Skeletal muscle satellite cell (primary cell): ENCODE results near the gene RFT1.

Source experiments
- H3K27me3 ChIP-seq: 2 replicates; pipeline ENCODE4 v1.7.0; 2013; ENCODE audit warnings: low read length; ENCODE audit not compliant: control insufficient read depth, insufficient read depth
- H3K36me3 ChIP-seq: 2 replicates; pipeline ENCODE4 v1.7.0; 2013; ENCODE audit warnings: mild to moderate bottlenecking, control low read depth, low read length; ENCODE audit not compliant: insufficient read depth
- H3K4me1 ChIP-seq: 2 replicates; pipeline ENCODE4 v1.7.0; 2013; ENCODE audit warnings: low read length; ENCODE audit not compliant: control insufficient read depth, insufficient read depth
- H3K4me2 ChIP-seq: 2 replicates; pipeline ENCODE4 v1.7.0; 2013; ENCODE audit warnings: mild to moderate bottlenecking, low read length
- H3K4me3 ChIP-seq: 2 replicates; pipeline ENCODE4 v1.7.0; 2013; ENCODE audit warnings: low read length
- H3K9ac ChIP-seq: 2 replicates; pipeline ENCODE4 v1.7.0; 2013; ENCODE audit warnings: mild to moderate bottlenecking, low read depth, low read length, moderate library complexity
- H3K9me3 ChIP-seq: replicated peaks from 2 replicates; pipeline ENCODE4 v1.7.0; 2013; ENCODE audit warnings: mild to moderate bottlenecking, control low read depth, low read length

Gene RFT1

GRCh38 chr3:53092216-53092615 is 38.0 kb downstream of the RFT1 start:
- no peaks in the 10 kb centered on the region for H3K27me3 ChIP-seq
- H3K4me1 ChIP-seq = no peaks in the 10 kb centered on the region
- H3K9ac ChIP-seq = no peak overlapping the region
- no peak overlapping the region for H3K4me2 ChIP-seq
- H3K4me3 ChIP-seq = no peak overlapping the region
- peaks cover 42% of the 10 kb centered on the region for H3K36me3 ChIP-seq
- H3K9me3 ChIP-seq = no peaks in the 10 kb centered on the region

DNA sequence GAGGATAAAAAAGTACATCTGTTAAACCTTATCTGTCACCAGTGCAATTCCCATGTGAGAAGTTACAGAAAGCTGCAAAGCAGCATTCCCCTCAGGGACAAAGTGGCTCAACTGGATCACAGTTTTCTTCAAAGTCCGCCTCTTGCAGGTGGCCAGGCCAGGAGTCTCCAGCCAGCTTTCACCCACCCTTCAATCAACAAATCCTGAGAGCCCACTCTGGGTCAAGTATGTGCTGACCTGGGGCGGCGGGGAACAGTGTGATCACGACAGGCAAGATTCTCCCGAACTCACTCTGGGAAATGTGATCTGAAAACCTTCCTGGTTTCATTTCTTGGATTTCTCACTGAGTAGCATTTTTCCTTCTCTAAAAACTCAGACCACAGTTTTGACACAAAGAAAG is 39.2 kb downstream of the RFT1 start:
- Histone ChIP-seq H3K36me3 (peaks cover 41% of the 10 kb centered on the region), H3K27me3 (no peaks in the 10 kb centered on the region), H3K4me1 (no peaks in the 10 kb centered on the region), H3K9me3 (no peaks in the 10 kb centered on the region), H3K4me3 (no peak overlapping the region), H3K9ac (no peak overlapping the region), H3K4me2 (no peak overlapping the region)

DNA sequence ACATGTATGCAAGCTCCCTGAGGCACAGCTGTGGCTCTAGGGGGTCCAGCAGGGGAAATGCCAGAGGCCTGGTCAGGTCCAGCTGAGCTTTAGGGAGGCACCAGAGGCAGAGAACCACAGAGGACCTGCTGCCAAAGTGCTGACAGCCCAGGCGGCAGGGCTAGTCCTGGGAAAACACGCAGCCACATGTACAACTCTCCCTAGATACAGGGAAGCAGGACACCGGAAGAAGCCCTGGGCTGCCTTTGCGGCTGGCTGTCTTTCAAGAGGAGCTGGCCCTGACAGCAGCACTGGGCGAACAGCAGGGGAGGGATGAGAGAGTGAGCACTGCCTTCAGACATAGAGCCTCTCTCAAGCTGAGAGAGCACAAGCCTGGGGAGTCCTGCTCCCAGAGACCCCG is 40.7 kb downstream of the RFT1 start:
- Histone ChIP-seq H3K4me1 (no peaks in the 10 kb centered on the region), H3K9ac (no peak overlapping the region), H3K36me3 (peaks cover 37% of the 10 kb centered on the region), H3K27me3 (no peaks in the 10 kb centered on the region), H3K4me3 (no peak overlapping the region), H3K4me2 (no peak overlapping the region), H3K9me3 (no peaks in the 10 kb centered on the region)

DNA sequence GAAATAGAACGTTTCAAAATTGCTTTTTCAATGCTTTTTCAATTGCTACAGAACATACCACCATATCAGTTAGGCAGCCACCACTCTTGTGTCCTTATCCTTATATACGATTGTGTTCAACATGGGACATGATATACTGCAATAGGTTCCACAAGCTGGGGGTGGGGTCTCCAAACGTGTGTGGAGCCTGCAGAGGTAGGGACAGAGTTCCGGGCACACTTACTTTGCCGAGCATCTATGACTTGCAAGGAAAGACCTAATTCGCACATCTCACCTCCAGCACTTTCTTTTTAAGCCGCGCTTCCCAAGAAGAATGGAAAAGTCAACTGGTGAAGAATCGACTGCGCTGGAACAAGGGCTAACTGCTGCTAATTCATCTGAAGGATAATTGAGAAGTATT is 44.8 kb downstream of the RFT1 start:
- no peak overlapping the region for H3K4me2 ChIP-seq
- H3K9me3 ChIP-seq = no peaks in the 10 kb centered on the region
- peaks cover 10% of the 10 kb centered on the region for H3K36me3 ChIP-seq
- no peaks in the 10 kb centered on the region for H3K27me3 ChIP-seq
- H3K9ac ChIP-seq = no peak overlapping the region
- peaks cover 8% of the 10 kb centered on the region for H3K4me1 ChIP-seq
- H3K4me3 ChIP-seq = no peak overlapping the region

DNA sequence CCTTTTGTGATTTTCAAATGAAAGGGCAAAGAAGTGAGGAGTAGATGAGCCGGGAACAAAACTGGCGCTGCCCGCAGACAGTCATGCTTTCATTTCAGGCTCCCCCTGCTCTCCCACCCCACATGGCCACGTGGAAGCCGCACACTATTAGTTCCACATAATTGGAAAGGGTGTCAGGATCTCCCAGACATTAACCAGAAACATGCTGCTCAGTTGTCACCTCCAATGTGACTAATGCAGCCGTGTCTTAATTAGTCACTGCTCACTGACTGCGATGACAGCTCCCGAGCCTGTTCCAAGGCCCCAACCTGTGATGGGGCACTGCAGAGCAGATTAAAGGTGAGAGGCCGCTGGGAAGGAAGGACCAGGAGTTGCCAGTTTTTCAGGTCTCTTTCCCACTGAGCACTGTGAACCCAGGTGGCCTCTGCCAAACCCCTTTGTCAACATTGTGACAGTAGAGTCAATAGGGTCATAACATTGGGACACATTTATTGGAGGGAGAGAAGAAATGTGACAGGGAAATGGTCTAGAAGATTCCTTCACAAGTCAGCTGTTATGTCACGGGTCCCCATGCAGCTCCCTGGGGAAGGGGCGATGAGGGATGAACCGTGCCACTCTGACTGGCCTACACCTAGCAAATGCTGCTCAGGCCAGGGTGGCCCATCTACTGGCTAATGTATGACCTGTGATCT is 45.8 kb downstream of the RFT1 start:
- no peak overlapping the region for H3K4me3 ChIP-seq
- no peaks in the 10 kb centered on the region for H3K27me3 ChIP-seq
- no peaks in the 10 kb centered on the region for H3K9me3 ChIP-seq
- H3K4me2 ChIP-seq = peak overlapping the region; percentile 31
- peaks cover 5% of the 10 kb centered on the region for H3K36me3 ChIP-seq
- H3K9ac ChIP-seq = no peak overlapping the region
- H3K4me1 ChIP-seq = peaks cover 8% of the 10 kb centered on the region

GRCh38 chr3:53083949-53084309 is 46.3 kb downstream of the RFT1 start:
- H3K9me3 ChIP-seq = no peaks in the 10 kb centered on the region
- no peak overlapping the region for H3K9ac ChIP-seq
- no peaks in the 10 kb centered on the region for H3K36me3 ChIP-seq
- peaks cover 8% of the 10 kb centered on the region for H3K4me1 ChIP-seq
- no peaks in the 10 kb centered on the region for H3K27me3 ChIP-seq
- no peak overlapping the region for H3K4me3 ChIP-seq
- H3K4me2 ChIP-seq = peak overlapping the region; percentile 31

DNA sequence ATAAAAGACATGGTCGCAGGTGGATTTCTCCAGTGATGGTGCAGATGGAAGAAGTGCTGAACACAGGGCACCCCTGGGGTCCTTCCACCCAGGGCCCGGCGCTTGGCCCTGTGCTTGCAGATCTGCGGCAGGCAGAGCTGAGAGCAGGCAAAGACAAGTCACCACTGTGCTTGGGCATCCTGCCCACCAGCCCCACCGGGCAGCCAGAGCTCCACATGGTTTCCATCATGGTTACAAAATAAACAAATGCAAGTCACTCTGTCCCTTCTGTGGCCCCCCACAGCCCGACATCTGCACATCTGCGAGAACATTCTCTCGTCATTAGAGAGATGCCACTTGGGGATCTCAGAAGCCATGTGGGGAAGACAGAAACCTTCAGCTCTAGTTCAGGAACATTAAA is 46.7 kb downstream of the RFT1 start:
- Histone ChIP-seq H3K4me2 (no peak overlapping the region), H3K36me3 (no peaks in the 10 kb centered on the region), H3K9ac (no peak overlapping the region), H3K27me3 (no peaks in the 10 kb centered on the region), H3K4me1 (peaks cover 8% of the 10 kb centered on the region), H3K4me3 (no peak overlapping the region), H3K9me3 (no peaks in the 10 kb centered on the region)

DNA sequence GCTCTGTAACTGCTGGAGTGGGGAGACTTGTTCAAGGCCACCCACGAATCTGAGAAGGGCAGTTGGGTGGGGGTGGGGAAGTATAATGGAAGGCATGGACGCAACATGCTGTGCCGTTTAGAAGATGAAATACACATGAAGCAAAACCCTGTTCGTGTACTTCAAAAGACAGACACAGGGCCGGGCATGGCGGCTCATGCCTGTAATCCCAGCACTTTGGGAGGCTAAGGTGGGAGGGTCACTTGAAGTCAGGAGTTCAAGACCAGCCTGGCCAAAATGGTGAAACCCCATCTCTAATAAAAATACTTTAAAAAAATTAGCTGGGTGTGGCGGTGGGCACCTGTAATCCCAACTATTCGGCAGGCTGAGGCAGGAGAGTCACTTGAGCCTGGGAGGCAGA is 47.5 kb downstream of the RFT1 start:
- no peaks in the 10 kb centered on the region for H3K27me3 ChIP-seq
- H3K4me2 ChIP-seq = no peak overlapping the region
- no peaks in the 10 kb centered on the region for H3K36me3 ChIP-seq
- H3K9ac ChIP-seq = no peak overlapping the region
- H3K4me3 ChIP-seq = no peak overlapping the region
- no peaks in the 10 kb centered on the region for H3K9me3 ChIP-seq
- peaks cover 8% of the 10 kb centered on the region for H3K4me1 ChIP-seq

DNA sequence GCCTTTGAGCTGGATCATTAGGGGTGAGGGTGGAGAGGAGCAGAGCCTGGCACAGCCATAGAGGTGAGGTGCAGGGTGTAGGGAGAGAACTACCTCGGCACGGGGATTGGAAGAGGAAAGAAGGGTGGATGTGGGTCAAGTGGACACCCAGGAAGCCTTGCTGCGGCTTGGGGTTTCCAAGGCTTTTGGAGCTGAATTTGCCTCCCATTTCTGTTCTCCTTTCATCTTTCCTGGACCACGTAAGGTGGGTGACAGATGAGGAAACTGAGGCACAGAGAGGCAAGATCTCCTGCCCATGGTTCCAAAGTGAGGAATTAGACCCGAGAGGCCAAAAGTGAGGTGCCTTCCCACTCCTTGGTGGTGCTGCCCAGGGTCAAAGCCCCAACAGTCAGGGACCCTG is 48.9 kb downstream of the RFT1 start:
- no peak overlapping the region for H3K9ac ChIP-seq
- peaks cover 8% of the 10 kb centered on the region for H3K4me1 ChIP-seq

DNA sequence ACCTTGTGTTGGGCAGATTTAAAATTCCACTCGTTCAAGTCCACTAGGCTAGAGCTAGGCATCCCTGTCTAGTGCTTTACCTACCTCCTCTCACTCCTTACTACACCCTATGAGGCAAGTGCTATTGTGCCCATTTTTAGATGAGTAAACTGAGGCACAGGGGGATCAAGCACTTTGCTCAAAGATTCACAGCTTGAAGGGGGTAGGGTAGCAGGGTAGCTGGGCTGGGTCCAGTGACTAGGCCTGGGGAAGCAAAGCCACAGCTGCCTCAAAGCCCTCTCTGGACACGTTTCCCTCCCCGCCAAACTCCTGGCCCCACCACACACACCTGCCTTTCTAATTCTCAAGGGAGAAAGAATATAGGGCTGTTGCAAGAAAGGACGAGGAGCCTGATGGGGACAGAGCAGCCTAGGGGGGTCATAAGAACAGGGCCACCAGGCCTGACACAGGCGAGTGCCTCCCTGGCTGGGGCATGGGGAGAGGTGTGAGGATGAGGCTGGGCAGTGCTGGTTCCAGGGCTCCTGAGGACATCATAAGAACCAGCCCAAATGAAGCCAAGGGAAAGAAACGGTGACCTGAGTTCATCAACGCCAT is 49.5 kb downstream of the RFT1 start:
- H3K4me2 ChIP-seq = no peak overlapping the region
- peaks cover 8% of the 10 kb centered on the region for H3K4me1 ChIP-seq

More for the DNA sequence above, 48.9 kb downstream of the RFT1 start:
- Histone ChIP-seq H3K4me3 (no peak overlapping the region), H3K4me2 (no peak overlapping the region), H3K9me3 (no peaks in the 10 kb centered on the region), H3K27me3 (no peaks in the 10 kb centered on the region), H3K36me3 (no peaks in the 10 kb centered on the region)

DNA sequence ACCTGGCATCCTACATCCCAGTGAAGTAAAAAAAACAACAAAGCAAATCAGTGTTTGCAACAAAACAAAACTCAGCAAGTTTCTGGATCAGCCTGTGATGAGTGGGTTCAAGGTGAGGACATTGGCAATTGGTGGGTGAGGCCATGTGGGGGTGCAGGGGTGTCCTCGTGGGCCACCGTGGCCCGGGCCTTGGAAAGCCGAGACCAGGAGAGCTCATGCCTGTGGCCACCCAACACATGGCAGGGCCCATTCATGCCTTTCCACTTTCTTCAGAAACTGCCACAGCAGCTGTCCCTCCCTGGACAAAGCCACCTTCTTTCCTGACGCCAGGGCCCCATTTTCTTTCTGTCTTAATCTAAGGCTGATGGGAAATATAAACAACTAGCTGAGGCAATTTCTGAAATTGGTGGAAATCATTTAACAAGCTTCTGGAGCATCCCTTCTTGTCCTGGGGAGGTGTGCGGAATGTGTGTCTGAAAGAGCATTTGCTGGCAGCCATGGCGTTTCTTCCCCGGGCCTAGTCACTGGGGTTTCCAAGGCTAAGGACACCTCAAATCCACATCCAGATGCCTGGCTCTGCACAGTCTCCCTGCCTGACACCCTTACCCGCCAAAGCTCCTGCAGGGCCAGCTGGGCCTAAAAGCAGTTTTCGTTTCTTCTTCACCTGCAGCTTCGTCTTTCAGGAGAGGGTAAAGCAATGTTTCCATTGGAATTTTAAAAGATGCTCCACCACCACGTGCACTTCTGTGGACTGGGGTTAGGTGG is 50.3 kb downstream of the RFT1 start:
- no peaks in the 10 kb centered on the region for H3K27me3 ChIP-seq
- peaks cover 8% of the 10 kb centered on the region for H3K4me1 ChIP-seq
- H3K9me3 ChIP-seq = no peaks in the 10 kb centered on the region
- no peak overlapping the region for H3K4me2 ChIP-seq
- no peak overlapping the region for H3K9ac ChIP-seq
- no peak overlapping the region for H3K4me3 ChIP-seq
- no peaks in the 10 kb centered on the region for H3K36me3 ChIP-seq

More for the DNA sequence above, 49.5 kb downstream of the RFT1 start:
- no peaks in the 10 kb centered on the region for H3K9me3 ChIP-seq
- no peaks in the 10 kb centered on the region for H3K36me3 ChIP-seq
- no peak overlapping the region for H3K9ac ChIP-seq
- H3K4me3 ChIP-seq = no peak overlapping the region
- H3K27me3 ChIP-seq = no peaks in the 10 kb centered on the region
